Subcutaneous adipose tissue (tissue), 4 donors: ENCODE results near the gene DRC1. TPM values are rescaled to one million over a fixed set of nuclear protein-coding genes. Genes with fewer than 3 reads are reported as not detected.

Experiments
- CTCF ChIP-seq: fragments of 450-650 bp; IDR thresholded peaks from one replicate; pipeline ENCODE4 v1.5.1; 2016; ENCODE audit warnings: low read depth, mild to moderate bottlenecking, control low read depth, antibody characterized with exemption, moderate library complexity
- total RNA-seq, 4 donors: library from RNA; depleted of rRNA; stranded (reverse); fragments of >200 nt; gene quantifications; one replicate each; pipeline ENCODE4 v1.1.0, GENCODE V29; 2016

Gene DRC1
- total RNA-seq, 4 donors from 2014 or later, result not detected

GRCh38 chr2:26449278-26450030 is 47.7 kb downstream of the DRC1 start:
- TF ChIP-seq CTCF, result no peak

GRCh38 chr2:26450031-26450635 is 48.4 kb downstream of the DRC1 start:
- TF ChIP-seq CTCF, result no peak

GRCh38 chr2:26451700-26452099 is 50.0 kb downstream of the DRC1 start:
- TF ChIP-seq CTCF, result no peak

- no peak for TF ChIP-seq CTCF
Observed at GRCh38 chr2:26453421-26454329, 52.0 kb downstream of the DRC1 start.

- TF ChIP-seq CTCF, result no peak
Observed at GRCh38 chr2:26454561-26455001, 52.9 kb downstream of the DRC1 start.

GRCh38 chr2:26455037-26455669 is 53.4 kb downstream of the DRC1 start:
- TF ChIP-seq CTCF, result no peak
